ENCODE measurements around the gene FAM168A. TPM values are rescaled to one million over a fixed set of nuclear protein-coding genes. Genes with fewer than 3 reads are reported as not detected.

FAM168A gene
- total and polyA plus RNA-seq, 2 experiments from 2014 or later: 6.3 to 24.5 TPM

- no peaks in the 10 kb centered on the region for H3K9me3 ChIP-seq (ENCODE audit: low read depth)
- no peaks in the 10 kb centered on the region for H3K27me3 ChIP-seq
- H3K36me3 ChIP-seq (replicated peaks; ENCODE audit: insufficient read depth, low read depth): no peaks in the 10 kb centered on the region
- no peak overlapping the region for H3K27ac ChIP-seq
- TF ChIP-seq EZH2 (IDR thresholded peaks at IDR 0.05; ENCODE audit: borderline replicate concordance): no peak
- no peak for TF ChIP-seq EZH2phosphoT487 (IDR thresholded peaks at IDR 0.05; ENCODE audit: low read depth, severe bottlenecking, unreplicated experiment)
- TF ChIP-seq CTCF (IDR thresholded peaks at IDR 0.05; ENCODE audit: poor library complexity): no peak
- DNase-seq (ENCODE audit: low spot score): no peak
- H3K4me3 ChIP-seq: no peak overlapping the region
- no peaks in the 10 kb centered on the region for H4K20me1 ChIP-seq (ENCODE audit: insufficient read depth, poor library complexity, severe bottlenecking)
- H3K79me2 ChIP-seq: peaks cover 32% of the 10 kb centered on the region
- H3K9me2 ChIP-seq (replicated peaks; ENCODE audit: insufficient read depth): no peaks in the 10 kb centered on the region
- H3K4me2 ChIP-seq: no peak overlapping the region
- H3K4me1 ChIP-seq (ENCODE audit: insufficient read depth): peaks cover 23% of the 10 kb centered on the region
- 98% methylated on average over 1 of the region's 1 CpG for WGBS (ENCODE audit: low lambda C conversion rate, missing lambda C conversion rate)
- H2AFZ ChIP-seq: no peak overlapping the region
Measured at GRCh38 chr11:73525611-73526010, 72.3 kb downstream of the FAM168A start.

- Histone ChIP-seq H3K4me1 (ENCODE audit: insufficient read depth) (peaks cover 23% of the 10 kb centered on the region), H3K9me3 (ENCODE audit: low read depth) (no peaks in the 10 kb centered on the region), H3K4me2 (no peak overlapping the region), H3K4me3 (no peak overlapping the region), H4K20me1 (ENCODE audit: insufficient read depth, poor library complexity, severe bottlenecking) (no peaks in the 10 kb centered on the region), H3K79me2 (peaks cover 26% of the 10 kb centered on the region), H3K27me3 (no peaks in the 10 kb centered on the region), H3K27ac (no peak overlapping the region), H2AFZ (no peak overlapping the region), H3K9me2 (replicated peaks; ENCODE audit: insufficient read depth) (no peaks in the 10 kb centered on the region), H3K36me3 (replicated peaks; ENCODE audit: insufficient read depth, low read depth) (no peaks in the 10 kb centered on the region)
- no peak for TF ChIP-seq EZH2phosphoT487 (IDR thresholded peaks at IDR 0.05; ENCODE audit: low read depth, severe bottlenecking, unreplicated experiment)
- no peak for TF ChIP-seq CTCF (IDR thresholded peaks at IDR 0.05; ENCODE audit: poor library complexity)
- no peak for TF ChIP-seq EZH2 (IDR thresholded peaks at IDR 0.05; ENCODE audit: borderline replicate concordance)
- 96% methylated on average over 4 of the region's 4 CpGs for WGBS (ENCODE audit: low lambda C conversion rate, missing lambda C conversion rate)
- no peak for DNase-seq (ENCODE audit: low spot score)
Measured at GRCh38 chr11:73524774-73525173, 73.1 kb downstream of the FAM168A start.

GRCh38 chr11:73521621-73522020 lies 76.3 kb downstream of the FAM168A start:
- Histone ChIP-seq H3K4me1 (ENCODE audit: insufficient read depth) (no peaks in the 10 kb centered on the region), H4K20me1 (ENCODE audit: insufficient read depth, poor library complexity, severe bottlenecking) (no peaks in the 10 kb centered on the region), H3K9me3 (ENCODE audit: low read depth) (no peaks in the 10 kb centered on the region), H2AFZ (no peak overlapping the region), H3K27me3 (no peaks in the 10 kb centered on the region), H3K4me2 (no peak overlapping the region), H3K36me3 (replicated peaks; ENCODE audit: insufficient read depth, low read depth) (no peaks in the 10 kb centered on the region), H3K27ac (no peak overlapping the region), H3K9me2 (replicated peaks; ENCODE audit: insufficient read depth) (no peaks in the 10 kb centered on the region), H3K4me3 (no peak overlapping the region), H3K79me2 (peaks cover 18% of the 10 kb centered on the region)
- no peak for TF ChIP-seq CTCF (IDR thresholded peaks at IDR 0.05; ENCODE audit: poor library complexity)
- no peak for TF ChIP-seq EZH2phosphoT487 (IDR thresholded peaks at IDR 0.05; ENCODE audit: low read depth, severe bottlenecking, unreplicated experiment)
- no peak for TF ChIP-seq EZH2 (IDR thresholded peaks at IDR 0.05; ENCODE audit: borderline replicate concordance)
- 7% methylated on average over 1 of the region's 1 CpG for WGBS (ENCODE audit: low lambda C conversion rate, missing lambda C conversion rate)
- no peak for DNase-seq (ENCODE audit: low spot score)
